OCI-LY7 (cell line): Measurements from ENCODE around the gene GPR82. TPM values are rescaled to one million over a fixed set of nuclear protein-coding genes. Genes with fewer than 3 reads are reported as not detected.
"Not testable (repeated sequence)": the region's sequence is repeated elsewhere in the genome, so short reads cannot be mapped to it uniquely, and the experiment has no call there.

Experiments used
- Bru-seq: library from RNA; stranded (reverse); fragments of 400-500 nt; gene quantifications from one replicate; lab custom pipeline; 2021; lab: Mats Ljungman, UMichigan
- BruChase-seq, 2 experiments: library from RNA; stranded (reverse); fragments of 400-500 nt; gene quantifications; one replicate each; lab custom pipeline; 2021; lab: Mats Ljungman, UMichigan
- BruUV-seq: library from RNA; stranded (reverse); fragments of 400-500 nt; replicated peaks from 2 replicates; lab custom pipeline; 2021; lab: Mats Ljungman, UMichigan
- CTCF ChIA-PET: fragments of 300-600 bp; sonication (Branson Sonifier 250); formaldehyde crosslinking; loops from one replicate; lab custom pipeline; 2022; ENCODE audit warnings: antibody characterized with exemption; ENCODE audit not compliant: unreplicated experiment; lab: Charles Lee
- POLR2A ChIA-PET: fragments of 300-600 bp; sonication (Branson Sonifier 250); formaldehyde crosslinking; loops from one replicate; lab custom pipeline; 2022; ENCODE audit warnings: antibody characterized with exemption; lab: Charles Lee
- DNase-seq: peaks from one replicate; pipeline ENCODE4 v3.0.0-alpha.2; 2015; ENCODE audit warnings: low spot score
- H2AFZ ChIP-seq: fragments of 200-600 bp; sonication (generic), shearing (Covaris generic); 2 replicates; pipeline ENCODE4 v1.6.1; 2014; ENCODE audit warnings: mild to moderate bottlenecking, antibody characterized with exemption, low read length, moderate library complexity
- H3K27ac ChIP-seq: fragments of 200-600 bp; sonication (generic); 2 replicates; pipeline ENCODE4 v1.5.1; 2014; ENCODE audit warnings: mixed run types, low read depth, mild to moderate bottlenecking, moderate library complexity, low read length, inconsistent platforms; ENCODE audit not compliant: poor library complexity, severe bottlenecking
- H3K36me3 ChIP-seq: fragments of 200-600 bp; sonication (generic); 2 replicates; pipeline ENCODE4 v1.6.1; 2014; ENCODE audit warnings: mild to moderate bottlenecking, antibody characterized with exemption, low read length, moderate library complexity, mixed read lengths; ENCODE audit not compliant: insufficient read depth
- H3K4me1 ChIP-seq: fragments of 200-600 bp; sonication (generic); 2 replicates; pipeline ENCODE4 v1.5.1; 2014; ENCODE audit warnings: mild to moderate bottlenecking, low read length; ENCODE audit not compliant: insufficient read depth, poor library complexity, severe bottlenecking
- H3K4me2 ChIP-seq: fragments of 200-600 bp; sonication (generic); 2 replicates; pipeline ENCODE4 v1.6.1; 2014; ENCODE audit warnings: mild to moderate bottlenecking, low read length
- H3K4me3 ChIP-seq: fragments of 200-600 bp; sonication (generic); 2 replicates; pipeline ENCODE4 v1.5.1; 2014; ENCODE audit warnings: mild to moderate bottlenecking, low read depth, low read length; ENCODE audit not compliant: poor library complexity, severe bottlenecking
- H3K79me2 ChIP-seq: fragments of 200-600 bp; sonication (generic); 2 replicates; pipeline ENCODE4 v1.6.1; 2016; ENCODE audit warnings: low read depth, mild to moderate bottlenecking, low read length, moderate library complexity, mixed read lengths; ENCODE audit not compliant: insufficient read depth
- H3K9me2 ChIP-seq: fragments of 200-600 bp; sonication (generic); 2 replicates; pipeline ENCODE4 v1.6.1; 2016; ENCODE audit warnings: mild to moderate bottlenecking, low read length, mixed read lengths; ENCODE audit not compliant: insufficient read depth
- H3K9me3 ChIP-seq: fragments of 200-600 bp; sonication (generic); 2 replicates; pipeline ENCODE4 v1.6.1; 2014; ENCODE audit warnings: mild to moderate bottlenecking, mixed run types, low read length, mixed read lengths
- H4K20me1 ChIP-seq: fragments of 200-600 bp; sonication (generic); 2 replicates; pipeline ENCODE4 v1.6.1; 2014; ENCODE audit warnings: mild to moderate bottlenecking, antibody characterized with exemption, low read length, moderate library complexity, mixed read lengths; ENCODE audit not compliant: insufficient read depth
- CTCF ChIP-seq: fragments of 200-600 bp; sonication (generic); conservative IDR thresholded peaks from 2 replicates; pipeline ENCODE4 v1.5.1; 2014; ENCODE audit warnings: mild to moderate bottlenecking, antibody characterized with exemption, low read length, moderate library complexity, mixed read lengths
- EZH2phosphoT487 ChIP-seq: fragments of 200-600 bp; sonication (generic); IDR thresholded peaks from 2 replicates; pipeline ENCODE4 v1.6.1; 2018; ENCODE audit warnings: low read depth, borderline replicate concordance, mild to moderate bottlenecking, mixed run types, antibody characterized with exemption, low read length, moderate library complexity, mixed read lengths
- intact Hi-C: fragments of 100-400 bp; cut with micrococcal nuclease; formaldehyde crosslinking; loops from one replicate; pipeline ENCODE4 v1.10.0; 2022; ENCODE audit not compliant: unreplicated experiment
- long read RNA-seq: library from polyadenylated mRNA; stranded (forward); transcript quantifications from one replicate; pipeline ENCODE4 v2.0.0, GENCODE V29; 2022
- total RNA-seq, 2 experiments: library from RNA; depleted of rRNA in 1 of 2; stranded (reverse); fragments of >200 nt in 1 of 2; shearing (Covaris generic) in 1 of 2; gene quantifications; 2 replicates each; pipeline ENCODE4 v1.2.3, GENCODE V29; 2014 to 2022

The GPR82 gene
- total RNA-seq (2014; rRNA removed; shearing (Covaris generic)) (not detected in 2 replicates), total RNA-seq (2022) (0.20 and 0.53 TPM in 2 replicates), Bru-seq, nascent RNA (percentile 54 among the genes with signal in this experiment), BruChase-seq, experiment 1, labeled RNA remaining after a 6-hour chase (percentile 37 among the genes with signal in this experiment), BruChase-seq, experiment 2, labeled RNA remaining after a 2-hour chase (percentile 44 among the genes with signal in this experiment)
- long read RNA-seq, partial matches to known transcripts, result 0 of 6 reads
- long read RNA-seq, other reads (novel, unspliced or antisense), result 6 of 6 reads

DNA sequence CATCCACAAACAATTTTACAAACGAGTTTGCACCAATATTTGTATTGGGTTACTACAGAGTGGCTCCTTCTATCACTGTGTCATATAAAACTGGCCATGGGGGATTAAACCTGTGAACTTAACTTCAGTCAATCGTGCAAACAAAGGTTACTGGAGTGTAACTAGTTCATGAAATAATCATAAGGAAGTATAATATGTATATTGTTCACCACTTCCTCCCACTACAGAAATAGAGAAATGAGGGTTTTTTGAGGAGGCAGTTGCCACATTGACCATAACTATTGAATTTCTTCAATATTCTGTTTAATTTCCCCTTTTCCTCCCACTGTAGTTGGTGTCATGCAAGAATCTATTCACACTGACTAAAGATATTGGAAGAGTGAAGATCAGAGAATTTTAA, at the start of gene GPR82:
Gene GPR82 (plus strand): TSS at position 356 of the 400 bp plus-strand sequence. CDS start 2,846 bp downstream, outside the sequence.
- intact Hi-C loops, result no loop called here
- no peak for TF ChIP-seq EZH2phosphoT487
- no peak for TF ChIP-seq CTCF
- peak; percentile 64 for DNase-seq
- Histone ChIP-seq H3K4me3 (peak within 1 kb of the TSS; percentile 44), H3K9me2 (no peaks in the 10 kb centered on the region), H2AFZ (no peak within 1 kb of the TSS), H3K9me3 (peaks cover 6% of the 10 kb centered on the region; the same call in 1 of the 2 replicates), H3K36me3 (peaks cover 31% of the 10 kb centered on the region), H3K4me1 (peaks cover 63% of the 10 kb centered on the region), H4K20me1 (no peaks in the 10 kb centered on the region), H3K79me2 (no peaks in the 10 kb centered on the region), H3K27ac (peak within 1 kb of the TSS; percentile 79), H3K4me2 (peak within 1 kb of the TSS; percentile 69)
- BruUV-seq, result no TSS peak
- POLR2A ChIA-PET, result interaction anchor here (1.0 to 1.5 kb wide), 2 partner anchors 12 to 18 kb away, joined by 3 read pairs; no protein-coding TSS in a partner anchor
- CTCF ChIA-PET, result no interaction called here

GRCh38 chrX:41676361-41676760, 47.6 kb upstream of the GPR82 start:
- intact Hi-C loops, result not testable (repeated sequence)

DNA sequence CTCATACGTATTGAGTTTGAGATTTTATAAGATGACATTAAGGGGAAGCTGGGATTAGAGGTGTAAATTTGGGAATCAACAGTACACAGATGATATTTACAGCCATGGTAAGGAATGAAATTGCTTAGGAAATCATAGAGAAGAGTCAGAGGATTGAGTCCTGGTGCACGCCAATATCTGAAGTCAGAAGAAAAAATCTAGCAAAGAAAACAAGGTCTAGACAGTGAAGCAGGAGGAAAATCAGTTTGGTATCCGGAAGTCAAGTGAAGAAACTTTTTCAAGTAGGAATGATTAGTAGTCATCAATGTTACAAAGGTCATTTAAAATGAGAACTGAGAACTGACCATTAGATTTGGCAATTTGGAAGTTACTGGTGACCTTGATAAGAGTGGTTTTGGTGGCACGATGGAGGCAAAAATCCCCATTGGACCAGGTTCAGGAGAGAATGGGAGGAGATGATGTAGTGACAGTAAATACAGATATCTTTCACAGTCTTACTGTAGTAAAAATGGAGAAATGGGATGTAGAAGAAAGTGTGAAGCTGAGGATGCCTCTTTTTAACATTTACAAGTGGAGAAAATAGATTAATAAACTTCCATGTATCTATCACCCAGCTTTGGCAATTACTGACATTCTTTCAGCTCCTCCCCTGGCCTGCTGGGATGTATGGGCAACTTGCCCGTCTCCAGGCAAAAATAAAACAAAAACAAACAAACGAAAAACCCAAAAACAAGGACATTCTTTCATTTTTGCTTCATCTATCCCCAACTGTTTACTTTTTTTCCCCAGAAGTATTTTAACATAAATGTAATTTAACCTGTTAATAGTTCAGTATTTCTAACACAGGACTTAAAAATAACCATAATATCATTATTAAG, 46.6 kb upstream of the GPR82 start:
- Histone ChIP-seq H3K9me3 (no peaks in the 10 kb centered on the region), H2AFZ (no peak overlapping the region), H3K36me3 (no peaks in the 10 kb centered on the region), H3K9me2 (no peaks in the 10 kb centered on the region), H3K4me2 (no peak overlapping the region), H3K4me1 (peaks cover 12% of the 10 kb centered on the region), H3K4me3 (no peak overlapping the region), H3K27ac (no peak overlapping the region), H3K79me2 (no peaks in the 10 kb centered on the region), H4K20me1 (no peaks in the 10 kb centered on the region)
- no peak for DNase-seq
- intact Hi-C loops, result no loop called here
- ChIA-PET POLR2A (no interaction called here), CTCF (no interaction called here)
- no TSS peak for BruUV-seq
- TF ChIP-seq CTCF (no peak), EZH2phosphoT487 (no peak)

More at GRCh38 chrX:41676361-41676760, 47.6 kb upstream of the GPR82 start:
- CTCF ChIA-PET, DNase-seq, BruUV-seq, H3K9me3 ChIP-seq, H3K4me3 ChIP-seq, H4K20me1 ChIP-seq, H3K4me2 ChIP-seq, POLR2A ChIA-PET, H3K36me3 ChIP-seq, H3K27ac ChIP-seq, H3K9me2 ChIP-seq, H3K79me2 ChIP-seq, H2AFZ ChIP-seq: not testable (repeated sequence)
- H3K4me1 ChIP-seq, result peaks cover 12% of the 10 kb centered on the region
